Activated B cell treated with CpG ODN at 0.5 μM for 24 hours (primary cell): Measurements from ENCODE around the gene DNAJC5. TPM values are rescaled to one million over a fixed set of nuclear protein-coding genes. Genes with fewer than 3 reads are reported as not detected.
A peak's percentile ranks its signal among the peaks of the same experiment; 100 is the strongest.
"Not testable (repeated sequence)": the region's sequence is repeated elsewhere in the genome, so short reads cannot be mapped to it uniquely, and the experiment has no call there.

Source experiments
- ATAC-seq: fragments of 200-7000 bp; cut with Tn5 transposase; one replicate; pipeline ENCODE4 v1.10.0; 2021; ENCODE audit warnings: low read depth, mild to moderate bottlenecking, moderate library complexity
- CTCF ChIA-PET: fragments of 350-600 bp; sonication (Branson Sonifier 250); formaldehyde crosslinking; loops from one replicate; lab custom pipeline; 2021; ENCODE audit warnings: antibody characterized with exemption; lab: Charles Lee
- POLR2A ChIA-PET: fragments of 350-600 bp; sonication (Branson Sonifier 250); formaldehyde crosslinking; loops from one replicate; lab custom pipeline; 2021; ENCODE audit warnings: antibody characterized with exemption; lab: Charles Lee
- DNase-seq: peaks from one replicate; pipeline ENCODE4 v3.0.0; 2022
- H3K27ac Mint-ChIP-seq: one replicate; pipeline ENCODE4 v1.8.0; 2020; ENCODE audit warnings: mixed read lengths
- H3K27me3 Mint-ChIP-seq: one replicate; pipeline ENCODE4 v1.8.0; 2021; ENCODE audit warnings: mixed read lengths
- H3K36me3 Mint-ChIP-seq: one replicate; pipeline ENCODE4 v1.8.0; 2021; ENCODE audit warnings: low read depth, mixed read lengths
- H3K4me1 Mint-ChIP-seq: one replicate; pipeline ENCODE4 v1.8.0; 2021; ENCODE audit warnings: mixed read lengths
- H3K4me3 Mint-ChIP-seq: one replicate; pipeline ENCODE4 v1.8.0; 2020; ENCODE audit warnings: mild to moderate bottlenecking, mixed read lengths
- H3K9me3 Mint-ChIP-seq: one replicate; pipeline ENCODE4 v1.8.0; 2020; ENCODE audit warnings: mixed read lengths
- intact Hi-C: fragments of 100-400 bp; cut with micrococcal nuclease; formaldehyde crosslinking; loops from one replicate; pipeline ENCODE4 v1.15.1; 2024
- total RNA-seq: library from RNA; stranded (reverse); gene quantifications from 2 replicates; pipeline ENCODE4 v1.2.3, GENCODE V29; 2022
- TF ChIP-seq, protein P1 (sequence below): fragments of 200-600 bp; IDR thresholded peaks from one replicate; pipeline ENCODE4 v1.8.0; 2022; ENCODE audit warnings: antibody characterized with exemption, mild to moderate bottlenecking

DNAJC5 gene
- total RNA-seq, 1 donor from 2014 or later: 28.6 TPM

DNA sequence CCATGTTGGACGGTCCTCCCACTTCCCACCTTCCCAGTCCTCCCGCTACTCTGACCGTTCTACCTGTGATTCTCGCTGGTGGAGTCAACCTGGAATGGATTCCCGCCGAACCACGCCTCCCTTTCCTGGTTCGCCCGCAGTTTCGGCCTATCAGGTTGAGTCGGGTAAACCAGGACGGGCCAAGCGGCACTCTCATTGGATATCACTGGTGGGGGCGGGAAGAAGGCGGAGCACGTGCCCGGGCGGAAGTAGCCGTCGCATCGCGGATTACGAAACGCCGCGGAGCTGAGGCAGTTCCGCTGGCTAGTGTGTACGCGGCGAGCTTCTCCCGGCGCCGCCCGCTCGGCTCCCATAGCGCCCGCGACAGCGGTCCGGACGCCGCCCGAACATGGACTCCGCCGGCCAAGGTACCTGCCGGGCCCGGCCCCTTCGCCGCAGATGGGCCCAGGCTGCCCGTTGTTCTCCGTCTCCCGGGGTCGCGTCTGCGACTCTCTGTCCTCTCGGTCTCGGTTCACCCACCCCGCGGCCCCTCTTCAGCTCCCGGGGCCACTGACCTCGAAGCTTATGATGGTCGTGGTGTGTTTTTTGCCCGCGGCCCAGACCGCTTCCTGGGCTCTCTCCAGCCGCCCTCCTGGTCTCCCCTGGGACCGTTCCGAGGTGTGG lies 29.8 kb upstream of the DNAJC5 start, which contains the start of gene TPD52L2:
TSS of gene TPD52L2 (plus strand) at position 293 of the 663 bp plus-strand sequence. CDS start at position 389, 96 bp downstream.
- CTCF ChIA-PET: interaction anchor here (0.9 to 2.5 kb wide), 11 partner anchors 31 to 556 kb away, joined by 3 to 23 read pairs (median 9); partner anchors contain the start of genes ARFRP1, PTK6, SLC2A4RG and ZGPAT
- no peaks in the 10 kb centered on the region for H3K27me3 Mint-ChIP-seq
- TF ChIP-seq, protein P1, sequence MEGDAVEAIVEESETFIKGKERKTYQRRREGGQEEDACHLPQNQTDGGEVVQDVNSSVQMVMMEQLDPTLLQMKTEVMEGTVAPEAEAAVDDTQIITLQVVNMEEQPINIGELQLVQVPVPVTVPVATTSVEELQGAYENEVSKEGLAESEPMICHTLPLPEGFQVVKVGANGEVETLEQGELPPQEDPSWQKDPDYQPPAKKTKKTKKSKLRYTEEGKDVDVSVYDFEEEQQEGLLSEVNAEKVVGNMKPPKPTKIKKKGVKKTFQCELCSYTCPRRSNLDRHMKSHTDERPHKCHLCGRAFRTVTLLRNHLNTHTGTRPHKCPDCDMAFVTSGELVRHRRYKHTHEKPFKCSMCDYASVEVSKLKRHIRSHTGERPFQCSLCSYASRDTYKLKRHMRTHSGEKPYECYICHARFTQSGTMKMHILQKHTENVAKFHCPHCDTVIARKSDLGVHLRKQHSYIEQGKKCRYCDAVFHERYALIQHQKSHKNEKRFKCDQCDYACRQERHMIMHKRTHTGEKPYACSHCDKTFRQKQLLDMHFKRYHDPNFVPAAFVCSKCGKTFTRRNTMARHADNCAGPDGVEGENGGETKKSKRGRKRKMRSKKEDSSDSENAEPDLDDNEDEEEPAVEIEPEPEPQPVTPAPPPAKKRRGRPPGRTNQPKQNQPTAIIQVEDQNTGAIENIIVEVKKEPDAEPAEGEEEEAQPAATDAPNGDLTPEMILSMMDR: no peak
- peak; percentile 82 for ATAC-seq
- peak within 1 kb of the TSS; percentile 99 for H3K4me3 Mint-ChIP-seq
- intact Hi-C loops: loop anchor here (1.0 to 10.0 kb wide), 16 partner anchors 29 to 430 kb away; partner anchors contain the start of genes ARFRP1, GMEB2, NPBWR2 and PRPF6
- H3K9me3 Mint-ChIP-seq: no peaks in the 10 kb centered on the region
- peak; percentile 93 for DNase-seq
- peaks cover 40% of the 10 kb centered on the region for H3K36me3 Mint-ChIP-seq
- peak within 1 kb of the TSS; percentile 99 for H3K27ac Mint-ChIP-seq
- POLR2A ChIA-PET: interaction anchor here (0.6 to 3.4 kb wide), 30 partner anchors 11 to 345 kb away, joined by 3 to 47 read pairs (median 4); partner anchors contain the start of genes ARFRP1, DNAJC5, GMEB2 and HELZ2
- H3K4me1 Mint-ChIP-seq: peaks cover 33% of the 10 kb centered on the region

DNA sequence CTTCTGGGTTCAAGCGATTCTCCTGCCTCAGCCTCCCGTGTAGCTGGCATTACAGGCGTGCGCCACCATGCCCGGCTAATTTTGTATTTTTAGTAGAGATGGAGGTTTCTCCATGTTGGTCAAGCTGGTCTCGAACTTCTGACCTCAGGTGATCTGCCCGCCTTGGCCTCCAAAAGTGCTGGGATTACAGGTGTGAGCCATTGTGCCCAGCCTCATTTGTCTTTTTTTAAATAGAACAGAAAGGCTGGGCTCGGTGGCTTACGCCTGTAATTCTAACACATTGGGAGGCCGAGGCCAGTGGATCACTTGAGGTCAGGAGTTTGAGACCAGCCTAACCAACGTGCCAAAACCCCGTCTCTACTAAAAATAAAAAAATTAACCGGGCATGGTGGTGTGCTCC lies 27.9 kb upstream of the DNAJC5 start:
- CTCF ChIA-PET, DNase-seq, H3K9me3 Mint-ChIP-seq, H3K27ac Mint-ChIP-seq, H3K27me3 Mint-ChIP-seq, ATAC-seq: not testable (repeated sequence)
- intact Hi-C loops: loop anchor here (10.0 kb wide), 1 partner anchor 238 kb away; the partner anchor contains the start of gene NPBWR2
- Mint-ChIP-seq H3K4me1 (peaks cover 30% of the 10 kb centered on the region), H3K4me3 (peak overlapping the region; percentile 35), H3K36me3 (peaks cover 50% of the 10 kb centered on the region)
- POLR2A ChIA-PET: interaction anchor here (0.7 kb wide), 1 partner anchor 344 kb away, joined by 4 read pairs; no protein-coding TSS in a partner anchor

DNA sequence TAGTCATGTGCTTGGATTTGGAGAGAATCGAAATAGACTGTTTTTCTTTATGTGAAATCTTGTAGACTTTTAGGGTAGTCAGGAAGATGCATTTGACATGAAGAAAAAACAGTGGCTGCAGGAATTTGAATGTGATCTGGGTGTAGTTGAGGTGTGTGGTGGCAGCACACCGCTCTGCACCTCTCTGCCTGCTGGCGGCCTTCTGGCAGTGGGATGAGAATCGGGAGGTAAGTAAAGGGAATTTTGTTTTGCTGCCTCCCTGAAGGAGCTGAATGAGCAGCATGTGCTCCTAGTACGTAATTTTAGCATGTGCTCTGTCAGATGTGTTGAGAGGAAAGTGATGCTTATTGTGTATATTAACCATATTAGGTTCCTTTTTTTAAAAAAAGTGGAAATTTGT lies 26.7 kb upstream of the DNAJC5 start:
- Mint-ChIP-seq H3K9me3 (no peaks in the 10 kb centered on the region), H3K4me1 (peaks cover 27% of the 10 kb centered on the region), H3K27me3 (no peaks in the 10 kb centered on the region), H3K36me3 (peaks cover 56% of the 10 kb centered on the region), H3K4me3 (no peak overlapping the region), H3K27ac (no peak overlapping the region)
- ATAC-seq: no peak
- TF ChIP-seq, protein P1: no peak
- intact Hi-C loops: loop anchor here (10.0 kb wide), 1 partner anchor 237 kb away; the partner anchor contains the start of gene NPBWR2
- DNase-seq: no peak
- ChIA-PET POLR2A (no interaction called here), CTCF (interaction anchor here (0.6 kb wide), 1 partner anchor 149 kb away, joined by 3 read pairs; no protein-coding TSS in a partner anchor)

DNA sequence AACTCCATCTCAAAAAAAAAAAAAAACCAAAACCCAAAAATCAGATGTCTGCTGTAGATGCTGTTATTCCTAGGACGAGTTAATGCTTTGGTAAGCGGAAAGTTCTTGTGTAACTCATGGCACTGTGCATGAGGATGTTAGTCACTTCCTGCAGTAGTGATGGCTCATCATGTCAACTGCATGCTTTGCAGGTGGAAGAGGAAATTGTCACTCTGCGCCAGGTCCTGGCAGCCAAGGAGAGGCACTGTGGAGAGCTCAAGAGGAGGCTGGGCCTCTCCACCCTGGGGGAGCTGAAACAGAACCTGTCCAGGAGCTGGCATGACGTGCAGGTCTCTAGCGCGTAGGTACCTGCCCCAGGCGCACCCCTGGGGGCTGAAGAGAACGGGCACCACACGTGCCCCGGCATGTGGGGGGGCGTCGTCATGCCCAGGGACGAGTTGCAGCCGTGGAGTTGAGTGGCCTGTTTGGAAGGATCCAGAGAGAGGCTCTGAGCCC lies 21.4 kb upstream of the DNAJC5 start:
- no peaks in the 10 kb centered on the region for H3K9me3 Mint-ChIP-seq
- H3K36me3 Mint-ChIP-seq: peaks cover 88% of the 10 kb centered on the region
- no peak overlapping the region for H3K27ac Mint-ChIP-seq
- H3K27me3 Mint-ChIP-seq: no peaks in the 10 kb centered on the region
- H3K4me1 Mint-ChIP-seq: no peaks in the 10 kb centered on the region
- CTCF ChIA-PET: no interaction called here
- ATAC-seq (no peak), DNase-seq (no peak)
- TF ChIP-seq, protein P1: no peak
- H3K4me3 Mint-ChIP-seq: no peak overlapping the region
- intact Hi-C loops: no loop called here
- POLR2A ChIA-PET: interaction anchor here (0.7 kb wide), 1 partner anchor 273 kb away, joined by 3 read pairs; no protein-coding TSS in a partner anchor

DNA sequence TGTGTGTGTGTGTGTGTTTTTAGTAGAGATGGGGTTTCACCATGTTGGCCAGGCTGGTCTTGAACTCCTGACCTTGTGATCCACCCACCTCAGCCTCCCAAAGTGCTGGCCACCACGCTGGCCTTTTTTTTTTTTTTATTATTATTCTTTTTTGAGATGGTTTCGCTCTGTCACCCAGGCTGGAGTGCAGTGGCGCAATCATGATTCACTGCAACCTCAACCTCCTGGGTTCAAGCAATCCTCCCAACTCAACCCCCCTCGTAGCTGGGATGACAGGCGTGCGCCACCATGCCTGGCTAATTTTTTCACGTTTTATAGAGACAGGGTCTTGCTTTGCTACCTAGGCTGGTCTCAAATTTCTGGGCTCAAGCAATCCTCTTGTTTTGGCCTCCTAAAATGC lies 20.7 kb upstream of the DNAJC5 start:
- ATAC-seq, H3K9me3 Mint-ChIP-seq, H3K4me3 Mint-ChIP-seq, CTCF ChIA-PET, H3K4me1 Mint-ChIP-seq, DNase-seq, intact Hi-C loops, H3K27ac Mint-ChIP-seq, H3K27me3 Mint-ChIP-seq: not testable (repeated sequence)
- POLR2A ChIA-PET: interaction anchor here (0.5 kb wide), 1 partner anchor 143 kb away, joined by 3 read pairs; no protein-coding TSS in a partner anchor
- peaks cover 81% of the 10 kb centered on the region for H3K36me3 Mint-ChIP-seq
